OCI-LY7 (cell line): ENCODE data around the gene KRR1.

Source experiments
- EZH2phosphoT487 ChIP-seq: fragments of 200-600 bp; sonication (generic); IDR thresholded peaks from 2 replicates; pipeline ENCODE4 v1.6.1; 2018; ENCODE audit warnings: low read depth, borderline replicate concordance, mild to moderate bottlenecking, mixed run types, antibody characterized with exemption, low read length, moderate library complexity, mixed read lengths
- TF ChIP-seq, protein P1 (sequence below): fragments of 200-600 bp; sonication (generic); conservative IDR thresholded peaks from 2 replicates; pipeline ENCODE4 v1.5.1; 2014; ENCODE audit warnings: mild to moderate bottlenecking, antibody characterized with exemption, low read length, moderate library complexity, mixed read lengths

DNA sequence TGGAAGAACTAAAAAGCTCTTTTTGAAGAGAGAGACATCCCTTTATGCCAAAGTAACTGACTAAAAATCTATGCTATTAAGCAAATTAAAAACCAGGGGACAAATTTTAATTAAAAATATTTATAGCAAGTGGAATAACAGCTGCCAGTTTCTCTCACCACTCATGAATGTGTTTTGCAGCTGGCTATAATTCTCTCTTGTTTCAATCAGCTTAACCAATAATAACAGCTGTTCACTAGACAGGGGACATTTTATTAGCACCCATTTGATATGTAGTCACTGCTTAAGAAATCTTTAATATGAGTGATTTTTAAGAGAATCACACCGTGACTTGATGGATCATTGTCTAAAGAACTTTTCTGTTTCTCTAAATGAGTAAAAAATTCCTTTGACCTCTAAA is 34.2 kb upstream of the KRR1 start:
- TF ChIP-seq, protein P1, sequence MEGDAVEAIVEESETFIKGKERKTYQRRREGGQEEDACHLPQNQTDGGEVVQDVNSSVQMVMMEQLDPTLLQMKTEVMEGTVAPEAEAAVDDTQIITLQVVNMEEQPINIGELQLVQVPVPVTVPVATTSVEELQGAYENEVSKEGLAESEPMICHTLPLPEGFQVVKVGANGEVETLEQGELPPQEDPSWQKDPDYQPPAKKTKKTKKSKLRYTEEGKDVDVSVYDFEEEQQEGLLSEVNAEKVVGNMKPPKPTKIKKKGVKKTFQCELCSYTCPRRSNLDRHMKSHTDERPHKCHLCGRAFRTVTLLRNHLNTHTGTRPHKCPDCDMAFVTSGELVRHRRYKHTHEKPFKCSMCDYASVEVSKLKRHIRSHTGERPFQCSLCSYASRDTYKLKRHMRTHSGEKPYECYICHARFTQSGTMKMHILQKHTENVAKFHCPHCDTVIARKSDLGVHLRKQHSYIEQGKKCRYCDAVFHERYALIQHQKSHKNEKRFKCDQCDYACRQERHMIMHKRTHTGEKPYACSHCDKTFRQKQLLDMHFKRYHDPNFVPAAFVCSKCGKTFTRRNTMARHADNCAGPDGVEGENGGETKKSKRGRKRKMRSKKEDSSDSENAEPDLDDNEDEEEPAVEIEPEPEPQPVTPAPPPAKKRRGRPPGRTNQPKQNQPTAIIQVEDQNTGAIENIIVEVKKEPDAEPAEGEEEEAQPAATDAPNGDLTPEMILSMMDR = no peak
- TF ChIP-seq EZH2phosphoT487 = no peak
